ENCODE results near the gene G6PC1.
"Not testable (repeated sequence)": the region's sequence is repeated elsewhere in the genome, so short reads cannot be mapped to it uniquely, and the experiment has no call there.

Gene G6PC1

DNA sequence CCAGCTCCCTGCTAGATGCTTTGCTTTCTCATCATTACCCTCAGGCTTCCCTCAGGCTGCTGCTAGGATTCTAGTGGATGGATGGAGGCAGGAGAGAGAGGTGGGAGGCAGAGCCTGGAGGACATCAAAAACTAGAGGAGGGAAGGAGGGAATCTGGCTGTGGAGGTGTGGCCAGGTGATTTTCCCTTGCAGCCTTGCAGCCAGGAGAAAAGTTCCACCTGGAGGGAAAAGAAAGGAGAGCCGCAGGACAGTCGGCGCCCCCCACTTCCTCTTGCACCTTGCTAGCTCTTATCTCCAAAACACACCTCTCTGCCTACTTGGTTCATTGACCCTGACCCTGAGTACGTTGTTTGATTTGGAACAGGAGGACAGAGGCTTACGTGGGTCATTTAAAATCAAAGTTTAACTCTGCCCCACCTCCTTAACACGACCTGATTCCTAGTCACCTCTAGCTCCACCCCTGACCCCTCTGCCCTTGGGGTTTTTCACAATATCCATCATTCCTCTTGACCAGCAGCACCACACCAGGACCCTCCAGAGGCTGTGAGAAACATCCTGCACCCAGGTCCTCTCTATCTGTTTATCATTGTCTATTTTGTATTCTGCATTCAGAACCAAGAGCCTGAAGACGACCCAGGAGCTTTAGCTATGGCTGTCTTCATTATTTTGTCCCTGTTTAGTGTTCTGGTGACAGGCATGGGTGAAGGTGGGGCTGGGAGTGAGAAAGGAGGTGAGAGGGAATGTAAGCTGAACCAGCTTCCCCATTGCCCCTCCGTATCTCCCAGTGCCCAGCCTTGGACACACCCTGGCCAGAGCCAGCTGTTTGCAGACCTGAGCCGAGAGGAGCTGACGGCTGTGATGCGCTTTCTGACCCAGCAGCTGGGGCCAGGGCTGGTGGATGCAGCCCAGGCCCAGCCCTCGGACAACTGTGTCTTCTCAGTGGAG is 33.7 kb upstream of the G6PC1 start:
- H3K4me3 ChIP-seq (ENCODE audit: low read depth, low read length): no peak overlapping the region
- no peak for DNase-seq (ENCODE audit: low read depth)
- TF ChIP-seq, protein P1, sequence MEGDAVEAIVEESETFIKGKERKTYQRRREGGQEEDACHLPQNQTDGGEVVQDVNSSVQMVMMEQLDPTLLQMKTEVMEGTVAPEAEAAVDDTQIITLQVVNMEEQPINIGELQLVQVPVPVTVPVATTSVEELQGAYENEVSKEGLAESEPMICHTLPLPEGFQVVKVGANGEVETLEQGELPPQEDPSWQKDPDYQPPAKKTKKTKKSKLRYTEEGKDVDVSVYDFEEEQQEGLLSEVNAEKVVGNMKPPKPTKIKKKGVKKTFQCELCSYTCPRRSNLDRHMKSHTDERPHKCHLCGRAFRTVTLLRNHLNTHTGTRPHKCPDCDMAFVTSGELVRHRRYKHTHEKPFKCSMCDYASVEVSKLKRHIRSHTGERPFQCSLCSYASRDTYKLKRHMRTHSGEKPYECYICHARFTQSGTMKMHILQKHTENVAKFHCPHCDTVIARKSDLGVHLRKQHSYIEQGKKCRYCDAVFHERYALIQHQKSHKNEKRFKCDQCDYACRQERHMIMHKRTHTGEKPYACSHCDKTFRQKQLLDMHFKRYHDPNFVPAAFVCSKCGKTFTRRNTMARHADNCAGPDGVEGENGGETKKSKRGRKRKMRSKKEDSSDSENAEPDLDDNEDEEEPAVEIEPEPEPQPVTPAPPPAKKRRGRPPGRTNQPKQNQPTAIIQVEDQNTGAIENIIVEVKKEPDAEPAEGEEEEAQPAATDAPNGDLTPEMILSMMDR (IDR thresholded peaks at IDR 0.05; ENCODE audit: low read depth, low read length, missing control alignments): no peak
- in situ Hi-C loops (cut with HindIII; ENCODE audit: low sequenced_read_pairs): no loop called here

DNA sequence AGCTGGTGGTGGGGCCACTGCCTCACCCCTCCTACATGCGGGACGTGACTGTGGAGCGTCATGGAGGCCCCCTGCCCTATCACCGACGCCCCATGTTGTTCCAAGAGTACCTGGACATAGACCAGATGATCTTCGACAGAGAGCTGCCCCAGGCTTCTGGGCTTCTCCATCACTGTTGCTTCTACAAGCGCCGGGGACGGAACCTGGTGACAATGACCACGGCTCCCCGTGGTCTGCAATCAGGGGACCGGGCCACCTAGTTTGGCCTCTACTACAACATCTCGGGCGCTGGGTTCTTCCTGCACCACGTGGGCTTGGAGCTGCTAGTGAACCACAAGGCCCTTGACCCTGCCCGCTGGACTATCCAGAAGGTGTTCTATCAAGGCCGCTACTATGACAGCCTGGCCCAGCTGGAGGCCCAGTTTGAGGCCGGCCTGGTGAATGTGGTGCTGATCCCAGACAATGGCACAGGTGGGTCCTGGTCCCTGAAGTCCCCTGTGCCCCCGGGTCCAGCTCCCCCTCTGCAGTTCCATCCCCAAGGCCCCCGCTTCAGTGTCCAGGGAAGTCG is 32.8 kb upstream of the G6PC1 start:
- DNase-seq (ENCODE audit: low read depth); H3K4me3 ChIP-seq (ENCODE audit: low read depth, low read length); in situ Hi-C loops (cut with HindIII; ENCODE audit: low sequenced_read_pairs): not testable (repeated sequence)

DNA sequence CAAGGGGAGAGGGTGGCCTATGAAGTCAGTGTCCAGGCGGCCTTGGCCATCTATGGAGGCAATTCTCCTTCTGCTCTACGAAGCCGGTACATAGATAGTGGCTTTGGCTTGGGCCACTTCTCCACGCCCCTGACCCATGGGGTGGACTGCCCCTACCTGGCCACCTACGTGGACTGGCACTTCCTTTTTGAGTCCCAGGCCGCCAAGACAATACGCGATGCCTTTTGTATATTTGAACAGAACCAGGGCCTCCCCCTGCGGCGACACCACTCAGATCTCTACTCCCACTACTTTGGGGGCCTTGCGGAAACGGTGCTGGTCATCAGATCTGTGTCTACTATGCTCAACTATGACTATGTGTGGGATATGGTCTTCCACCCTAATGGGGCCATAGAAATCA is 32.3 kb upstream of the G6PC1 start:
- TF ChIP-seq, protein P1 (IDR thresholded peaks at IDR 0.05; ENCODE audit: low read depth, low read length, missing control alignments): no peak
- in situ Hi-C loops (cut with HindIII; ENCODE audit: low sequenced_read_pairs): no loop called here
- DNase-seq (ENCODE audit: low read depth): no peak
- H3K4me3 ChIP-seq (ENCODE audit: low read depth, low read length): no peak overlapping the region

DNA sequence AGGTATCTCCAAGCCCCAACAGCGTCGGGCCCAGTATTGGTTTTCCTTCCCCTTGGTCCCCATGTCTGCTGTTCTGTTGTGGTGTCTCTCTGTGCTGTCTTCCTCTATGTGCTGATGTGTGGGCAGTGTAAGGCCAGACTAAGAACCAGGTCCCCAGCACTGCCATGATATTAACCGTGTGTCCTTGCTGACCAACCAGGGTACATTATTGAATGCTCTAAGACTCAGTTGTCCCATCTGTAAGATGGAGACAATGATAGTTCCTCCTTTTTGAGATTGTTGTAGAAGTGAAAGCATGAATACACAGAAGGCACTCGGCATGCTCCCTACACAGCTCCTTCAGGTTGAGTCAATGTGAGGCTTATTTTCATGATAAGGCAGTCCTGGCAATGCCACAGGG is 29.0 kb upstream of the G6PC1 start:
- DNase-seq (ENCODE audit: low read depth): no peak
- TF ChIP-seq, protein P1 (IDR thresholded peaks at IDR 0.05; ENCODE audit: low read depth, low read length, missing control alignments): no peak
- H3K4me3 ChIP-seq (ENCODE audit: low read depth, low read length): no peak overlapping the region
- in situ Hi-C loops (cut with HindIII; ENCODE audit: low sequenced_read_pairs): no loop called here

DNA sequence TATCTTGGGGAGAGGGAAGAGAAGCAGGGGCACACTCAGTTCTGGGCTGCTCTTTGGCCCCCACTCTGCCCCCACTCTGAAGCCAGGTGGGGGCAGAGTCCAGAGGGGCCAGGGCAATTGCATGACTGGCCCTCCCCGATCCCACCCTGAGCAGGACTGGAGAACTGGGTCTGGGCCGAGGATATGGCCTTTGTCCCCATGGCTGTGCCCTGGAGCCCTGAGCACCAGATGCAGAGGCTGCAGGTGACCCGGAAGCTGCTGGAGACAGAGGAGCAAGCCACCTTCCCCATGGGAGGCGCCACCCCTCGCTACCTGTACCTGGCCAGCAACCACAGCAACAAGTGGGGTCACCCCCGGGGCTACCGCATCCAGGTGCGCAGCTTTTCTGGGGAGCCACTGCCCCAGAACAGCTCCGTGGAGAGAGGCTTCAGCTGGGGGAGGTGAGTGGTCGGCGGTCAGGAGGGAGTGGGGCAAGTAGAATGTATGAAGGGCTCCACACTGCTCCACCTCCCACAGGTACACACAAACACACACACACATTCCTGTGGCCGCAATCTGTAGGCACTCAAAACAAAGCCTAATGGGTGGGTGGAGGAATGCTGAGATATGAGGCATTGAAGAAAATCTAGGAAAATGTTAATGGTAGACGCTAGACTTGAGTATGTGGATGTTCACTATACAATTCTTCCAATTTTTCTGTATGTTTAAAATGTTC is 28.2 kb upstream of the G6PC1 start:
- no peak for DNase-seq (ENCODE audit: low read depth)
- no peak overlapping the region for H3K4me3 ChIP-seq (ENCODE audit: low read depth, low read length)
- in situ Hi-C loops (cut with HindIII; ENCODE audit: low sequenced_read_pairs): no loop called here
- TF ChIP-seq, protein P1 (IDR thresholded peaks at IDR 0.05; ENCODE audit: low read depth, low read length, missing control alignments): no peak

DNA sequence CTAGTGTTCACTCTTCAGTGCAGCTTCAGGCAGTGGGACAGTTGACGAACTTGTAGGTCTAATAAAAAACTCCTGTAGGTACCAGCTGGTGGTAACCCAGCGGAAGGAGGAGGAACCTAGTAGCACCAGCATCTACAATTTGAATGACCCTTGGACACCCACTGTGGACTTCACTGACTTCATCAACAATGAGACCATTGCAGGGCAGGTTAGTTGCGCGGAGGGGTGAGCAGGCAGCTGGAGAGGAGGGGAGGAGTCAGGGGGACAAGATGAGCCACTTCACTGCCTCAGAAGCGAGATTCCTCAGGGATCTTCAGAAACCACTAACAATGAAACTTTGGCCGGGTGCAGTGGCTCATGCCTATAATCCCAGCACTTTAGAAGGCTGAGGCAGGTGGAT is 27.3 kb upstream of the G6PC1 start:
- no peak overlapping the region for H3K4me3 ChIP-seq (ENCODE audit: low read depth, low read length)
- in situ Hi-C loops (cut with HindIII; ENCODE audit: low sequenced_read_pairs): no loop called here
- DNase-seq (ENCODE audit: low read depth): no peak
- TF ChIP-seq, protein P1 (IDR thresholded peaks at IDR 0.05; ENCODE audit: low read depth, low read length, missing control alignments): no peak

DNA sequence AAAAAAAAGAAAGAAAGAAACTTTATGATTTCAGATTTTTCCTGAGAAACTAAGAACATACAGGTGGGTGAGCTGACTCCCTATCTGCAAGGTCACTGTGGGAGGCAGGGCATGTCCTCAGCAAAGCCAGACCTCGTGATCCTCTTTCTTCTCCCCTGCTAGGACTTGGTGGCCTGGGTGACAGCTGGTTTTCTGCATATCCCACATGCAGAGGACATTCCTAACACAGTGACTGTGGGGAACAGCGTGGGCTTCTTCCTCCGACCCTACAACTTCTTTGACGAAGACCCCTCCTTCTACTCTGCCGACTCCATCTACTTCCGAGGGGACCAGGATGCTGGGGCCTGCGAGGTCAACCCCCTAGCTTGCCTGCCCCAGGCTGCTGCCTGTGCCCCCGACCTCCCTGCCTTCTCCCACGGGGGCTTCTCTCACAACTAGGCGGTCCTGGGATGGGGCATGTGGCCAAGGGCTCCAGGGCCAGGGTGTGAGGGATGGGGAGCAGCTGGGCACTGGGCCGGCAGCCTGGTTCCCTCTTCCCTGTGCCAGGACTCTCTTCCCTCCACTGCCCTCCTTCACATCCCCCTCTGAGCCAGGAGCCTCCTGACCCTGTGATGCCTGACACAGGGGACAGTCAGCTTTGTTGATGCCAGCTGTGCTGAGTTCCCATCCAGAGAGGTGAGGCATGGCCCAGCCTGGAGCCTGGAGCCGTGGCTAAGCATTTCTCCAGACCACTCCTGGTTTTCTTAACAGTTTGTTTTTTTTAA is 26.5 kb upstream of the G6PC1 start:
- DNase-seq (ENCODE audit: low read depth); H3K4me3 ChIP-seq (ENCODE audit: low read depth, low read length); in situ Hi-C loops (cut with HindIII; ENCODE audit: low sequenced_read_pairs): not testable (repeated sequence)

Measured in astrocyte of the cerebellum (primary cell).